Measurements from ENCODE around the gene DNAJC22. TPM values are rescaled to one million over a fixed set of nuclear protein-coding genes. Genes with fewer than 3 reads are reported as not detected.

The DNAJC22 gene
- total and polyA plus RNA-seq, 9 of the 15 experiments (the other 6 are each of a cell fraction or from before 2014, with no cell fraction given) = 0.10 to 1.2 (median 0.47) TPM

GRCh38 chr12:49365542-49365941 lies 18.9 kb downstream of the DNAJC22 start (continued):
- no peak for TF ChIP-seq RREB1 (CRISPR knock-in tag; IDR thresholded peaks at IDR 0.05)
- peak; percentile 12 for TF ChIP-seq DACH1 (IDR thresholded peaks at IDR 0.05; ENCODE audit: partially characterized antibody)
- no peak for TF ChIP-seq MXI1 (IDR thresholded peaks at IDR 0.05; ENCODE audit: low read depth, low read length)
- TF ChIP-seq SREBF2 (CRISPR knock-in tag; IDR thresholded peaks at IDR 0.05) = no peak
- TF ChIP-seq ZNF277 (CRISPR knock-in tag; IDR thresholded peaks at IDR 0.05; ENCODE audit: borderline replicate concordance) = no peak
- no peak for TF ChIP-seq MBD2 (IDR thresholded peaks at IDR 0.05; ENCODE audit: borderline replicate concordance, low read depth)
- TF ChIP-seq HDAC1 (IDR thresholded peaks at IDR 0.05) = peak in 1 of 2 experiments; percentile 49; a peak in 1 of 4 replicates
- TF ChIP-seq FOXK1 (CRISPR knock-in tag; IDR thresholded peaks at IDR 0.05; ENCODE audit: borderline replicate concordance) = no peak
- no peak for TF ChIP-seq MCM2 (IDR thresholded peaks at IDR 0.05; ENCODE audit: low read depth)
- TF ChIP-seq ZNF707 (CRISPR knock-in tag; conservative IDR thresholded peaks at IDR 0.05) = no peak
- no peak for TF ChIP-seq PBX2 (CRISPR knock-in tag; IDR thresholded peaks at IDR 0.05; ENCODE audit: low read depth)
- peak; percentile 52; the same call in 1 of the 2 replicates for TF ChIP-seq PBX2 (tag; conservative IDR thresholded peaks at IDR 0.05; ENCODE audit: low read depth)
- TF ChIP-seq HBP1 (CRISPR knock-in tag; IDR thresholded peaks at IDR 0.05) = no peak
- TF ChIP-seq CXXC5 (CRISPR knock-in tag; IDR thresholded peaks at IDR 0.05) = peak; percentile 82
- TF ChIP-seq HDGF (IDR thresholded peaks at IDR 0.05) = no peak
- TF ChIP-seq KAT8 (IDR thresholded peaks at IDR 0.05; ENCODE audit: low read depth) = no peak
- TF ChIP-seq DMBX1 (CRISPR knock-in tag; IDR thresholded peaks at IDR 0.05; ENCODE audit: borderline replicate concordance) = no peak
- TF ChIP-seq POLR2A (conservative IDR thresholded peaks at IDR 0.05) = no peak
- TF ChIP-seq TGIF2 (CRISPR knock-in tag; IDR thresholded peaks at IDR 0.05) = no peak
